Body of pancreas (tissue), 4 donors: Measurements from ENCODE around the gene IGSF3. TPM values are rescaled to one million over a fixed set of nuclear protein-coding genes. Genes with fewer than 3 reads are reported as not detected.
A peak's percentile ranks its signal among the peaks of the same experiment; 100 is the strongest.

Experiments
- ATAC-seq: fragments of 150-250 bp; one replicate; pipeline ENCODE4 v1.9.1; 2016
- DNase-seq, 4 donors: peaks; one replicate each; pipeline ENCODE4 v3.0.0-alpha.2; 2019
- H3K27ac ChIP-seq, 4 donors: fragments of 200-600 bp; sonication (generic); 1 replicate in 3 of 4; 2 replicates in 1 of 4; pipeline versions ENCODE4 v1.5.1 to v1.6.1; 2016 to 2019; ENCODE audit warnings: mild to moderate bottlenecking in 1 of 4, mixed read lengths in 1 of 4, moderate library complexity in 1 of 4
- H3K27me3 ChIP-seq, 2 donors: fragments of 200-600 bp; sonication (generic); one replicate each; pipeline ENCODE4 v1.6.0; 2016; ENCODE audit warnings: mild to moderate bottlenecking in 1 of 2
- H3K36me3 ChIP-seq, 2 donors: fragments of 200-600 bp; sonication (generic); replicated peaks in 1 of 2; 2 replicates each; pipeline ENCODE4 v1.5.1; 2016; ENCODE audit warnings: low read depth in 2 of 2; ENCODE audit not compliant: insufficient read depth in 1 of 2
- H3K4me1 ChIP-seq: fragments of 200-600 bp; sonication (generic); one replicate; pipeline ENCODE4 v1.6.0; 2016
- H3K4me3 ChIP-seq, 2 donors: fragments of 200-600 bp; sonication (generic); 1 replicate in 1 of 2; 2 replicates in 1 of 2; pipeline ENCODE4 v1.5.1; 2016 to 2019
- H3K9me3 ChIP-seq, 3 donors: fragments of 200-600 bp; sonication (generic); 1 replicate in 2 of 3; 2 replicates in 1 of 3; pipeline ENCODE4 v1.5.1; 2016
- CTCF ChIP-seq, 7 experiments: fragments of 450-650 bp in 4 of 7; fragments of 200-600 bp in 3 of 7; sonication (generic) in 3 of 7; IDR thresholded peaks; one replicate each; pipeline ENCODE4 v1.5.1; 2016 to 2019; ENCODE audit warnings: antibody characterized with exemption in 7 of 7
- POLR2A ChIP-seq, 3 donors: fragments of 450-650 bp; IDR thresholded peaks; one replicate each; pipeline ENCODE4 v1.6.1; 2016; ENCODE audit warnings: antibody characterized with exemption in 3 of 3, mild to moderate bottlenecking in 2 of 3
- WGBS, 2 donors: methylation state at CpG; one replicate each; pipeline ENCODE4 v1.1.5; 2017; 5-methylcytosine and 5-hydroxymethylcytosine counted together
- intact Hi-C: fragments of 100-400 bp; cut with DNase I; formaldehyde crosslinking; loops from one replicate; pipeline ENCODE4 v1.15.1; 2023
- total RNA-seq, 2 donors: library from RNA; depleted of rRNA; stranded (reverse); fragments of >200 nt; gene quantifications; one replicate each; pipeline ENCODE4 v1.1.0, GENCODE V29; 2016

The IGSF3 gene
- total RNA-seq, 2 donors from 2014 or later = 4.6 to 5.2 TPM

GRCh38 chr1:116667078-116667574 is 407 bp downstream of the IGSF3 start:
- TF ChIP-seq POLR2A (IDR thresholded peaks at IDR 0.05) = no peak
- peak in 1 of 7 experiments; percentile 20 for TF ChIP-seq CTCF (IDR thresholded peaks at IDR 0.05)
- Histone ChIP-seq H3K27ac (peak overlapping the region in 3 of 4 donors; percentile 37 to 58 (median 43)), H3K27me3 (no peaks in the 10 kb centered on the region), H3K36me3 (no peaks in the 10 kb centered on the region), H3K4me3 (peak overlapping the region in 1 of 2 donors; percentile 62), H3K9me3 (no peaks in the 10 kb centered on the region), H3K4me1 (peaks cover 13% of the 10 kb centered on the region)
- intact Hi-C loops = no loop called here
- DNase-seq = peak in 1 of 4 donors; percentile 27
- ATAC-seq = peak; percentile 54
- WGBS, 2 donors = 0 to 1% methylated on average over 7 to 27 of the region's 45 CpGs

- Histone ChIP-seq H3K36me3 (no peaks in the 10 kb centered on the region), H3K9me3 (no peaks in the 10 kb centered on the region), H3K4me3 (peak overlapping the region in 1 of 2 donors; percentile 62), H3K27me3 (no peaks in the 10 kb centered on the region), H3K27ac (peak overlapping the region in 3 of 4 donors; percentile 37 to 58 (median 43)), H3K4me1 (peaks cover 13% of the 10 kb centered on the region)
- ATAC-seq = peak; percentile 5
- intact Hi-C loops = no loop called here
- 10 to 12% methylated on average over 27 to 28 of the region's 28 CpGs for WGBS, 2 donors
- TF ChIP-seq POLR2A (IDR thresholded peaks at IDR 0.05) = no peak
- TF ChIP-seq CTCF (IDR thresholded peaks at IDR 0.05) = no peak
- DNase-seq = peak in 1 of 4 donors; percentile 19
These were observed 1.1 kb downstream of the IGSF3 start for GRCh38 chr1:116666187-116667077.

DNA sequence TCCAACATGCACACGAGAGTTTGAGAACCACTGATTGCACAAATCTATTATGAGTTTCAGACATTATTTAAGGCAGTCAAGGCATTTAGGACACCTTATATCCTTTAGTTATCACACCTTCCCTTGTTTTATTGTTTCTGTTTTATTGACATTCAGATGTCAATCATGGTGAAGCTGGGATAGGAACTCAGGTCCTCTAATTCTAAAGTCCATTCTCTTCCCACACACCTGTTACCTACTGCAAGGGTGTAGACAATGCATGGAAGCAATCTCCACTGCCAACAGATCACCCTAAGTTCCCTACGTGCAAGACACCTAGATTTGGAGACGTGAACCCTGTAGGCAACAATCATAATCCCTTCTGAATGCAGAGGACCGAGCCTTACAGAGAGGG is 2.6 kb downstream of the IGSF3 start:
- intact Hi-C loops = no loop called here
- ATAC-seq (no peak), DNase-seq (no peak)
- H3K36me3 ChIP-seq = no peaks in the 10 kb centered on the region
- WGBS, 2 donors = 93 to 96% methylated on average over 4 of the region's 4 CpGs
- TF ChIP-seq CTCF (IDR thresholded peaks at IDR 0.05) (no peak), POLR2A (IDR thresholded peaks at IDR 0.05) (no peak)
- no peak overlapping the region for H3K4me3 ChIP-seq
- no peaks in the 10 kb centered on the region for H3K27me3 ChIP-seq
- H3K27ac ChIP-seq = no peak overlapping the region
- H3K9me3 ChIP-seq = no peaks in the 10 kb centered on the region
- H3K4me1 ChIP-seq = peaks cover 13% of the 10 kb centered on the region

DNA sequence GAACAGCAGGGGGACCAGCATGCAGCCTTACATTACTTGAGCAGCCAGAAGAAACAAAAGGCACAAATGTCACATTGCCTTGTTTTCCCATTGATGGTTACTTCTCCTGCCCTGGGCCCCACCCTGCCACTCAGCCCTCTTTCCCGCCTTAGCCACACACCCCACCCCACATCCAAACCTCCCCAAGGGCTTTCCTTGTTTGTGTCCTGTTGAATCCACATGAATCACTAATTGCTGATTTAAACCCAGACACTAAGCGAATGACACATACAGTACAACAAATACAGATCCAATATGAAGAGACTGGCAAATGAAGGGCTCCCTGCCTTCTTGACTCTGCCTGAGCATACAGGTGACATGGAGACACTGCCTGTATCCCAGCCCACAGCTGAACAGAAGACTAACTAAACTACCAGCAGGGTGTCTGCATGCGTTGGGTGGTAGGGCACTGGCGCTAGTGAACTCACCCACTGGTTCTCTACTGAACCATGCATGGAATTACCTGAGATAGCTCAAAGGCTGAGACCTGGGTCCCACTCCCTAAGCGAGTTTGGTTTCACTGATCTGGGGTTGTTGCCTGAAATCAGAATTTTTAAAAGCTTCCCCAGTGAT is 3.1 kb downstream of the IGSF3 start:
- no peak overlapping the region for H3K27ac ChIP-seq
- WGBS, 2 donors = 87 to 89% methylated on average over 3 to 5 of the region's 5 CpGs
- no peaks in the 10 kb centered on the region for H3K9me3 ChIP-seq
- TF ChIP-seq CTCF (IDR thresholded peaks at IDR 0.05) (no peak), POLR2A (IDR thresholded peaks at IDR 0.05) (no peak)
- intact Hi-C loops = no loop called here
- H3K4me3 ChIP-seq = no peak overlapping the region
- DNase-seq = no peak
- ATAC-seq = no peak
- H3K27me3 ChIP-seq = no peaks in the 10 kb centered on the region
- H3K36me3 ChIP-seq = no peaks in the 10 kb centered on the region
- peaks cover 13% of the 10 kb centered on the region for H3K4me1 ChIP-seq
